ENCODE data around the gene SRGAP2B.
"Not testable (repeated sequence)": the region's sequence is repeated elsewhere in the genome, so short reads cannot be mapped to it uniquely, and the experiment has no call there.

Gene SRGAP2B

DNA sequence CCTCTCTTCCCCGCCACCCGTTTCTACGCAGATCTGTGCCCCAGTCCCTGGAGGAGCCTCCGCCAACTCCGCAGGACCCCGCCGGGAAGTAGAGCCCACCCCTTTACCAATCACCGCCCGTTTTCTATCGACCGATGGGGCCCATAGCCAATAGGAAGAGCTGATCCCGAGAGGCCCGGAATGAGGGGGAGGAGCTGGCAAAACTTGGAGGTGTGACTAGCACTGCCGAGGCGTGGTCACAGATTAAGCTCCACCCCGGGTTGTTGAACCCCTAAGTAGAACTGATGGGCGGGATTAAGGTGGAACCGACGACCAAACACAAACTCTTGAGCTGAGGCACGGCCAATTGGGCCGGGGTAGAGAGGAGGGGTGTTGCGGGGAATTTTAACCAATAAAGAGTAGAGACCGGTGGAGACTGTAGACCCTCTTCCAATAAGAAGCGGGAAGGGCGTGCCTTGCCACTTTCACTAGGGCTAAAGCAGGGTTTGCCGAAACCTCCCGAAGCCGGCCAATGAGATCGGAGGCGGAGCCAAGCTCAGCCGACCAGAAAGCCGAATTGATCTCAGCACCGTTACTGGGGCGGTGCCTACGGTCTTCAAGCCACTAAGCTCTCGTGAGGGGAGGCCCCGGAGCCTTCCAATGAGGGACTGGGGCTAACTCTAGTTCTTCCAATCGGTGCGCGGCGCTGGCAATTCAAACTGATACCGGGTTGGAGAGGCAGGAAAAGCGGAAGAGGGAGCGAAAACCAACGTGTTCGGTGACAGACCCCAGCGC, at the start of gene SRGAP2B, which contains the start of gene FAM72D:
SRGAP2B (minus strand) TSS at position 45 of the 774 bp plus-strand sequence. CDS start 2,427 bp downstream, outside the sequence.
FAM72D (plus strand) TSS at position 691 of the 774 bp plus-strand sequence. CDS start 874 bp downstream, outside the sequence.
- not testable (repeated sequence) for H3K27ac Mint-ChIP-seq; H3K27me3 Mint-ChIP-seq; H3K9me3 Mint-ChIP-seq (ENCODE audit: low read depth); H3K4me1 Mint-ChIP-seq (ENCODE audit: low read depth); H3K36me3 Mint-ChIP-seq; H3K4me3 Mint-ChIP-seq

- not testable (repeated sequence) for H3K27ac Mint-ChIP-seq; H3K4me1 Mint-ChIP-seq (ENCODE audit: low read depth); H3K27me3 Mint-ChIP-seq; H3K9me3 Mint-ChIP-seq (ENCODE audit: low read depth); H3K36me3 Mint-ChIP-seq; H3K4me3 Mint-ChIP-seq
Observed at GRCh38 chr1:145144264-145144913, 49.3 kb upstream of the SRGAP2B start.

DNA sequence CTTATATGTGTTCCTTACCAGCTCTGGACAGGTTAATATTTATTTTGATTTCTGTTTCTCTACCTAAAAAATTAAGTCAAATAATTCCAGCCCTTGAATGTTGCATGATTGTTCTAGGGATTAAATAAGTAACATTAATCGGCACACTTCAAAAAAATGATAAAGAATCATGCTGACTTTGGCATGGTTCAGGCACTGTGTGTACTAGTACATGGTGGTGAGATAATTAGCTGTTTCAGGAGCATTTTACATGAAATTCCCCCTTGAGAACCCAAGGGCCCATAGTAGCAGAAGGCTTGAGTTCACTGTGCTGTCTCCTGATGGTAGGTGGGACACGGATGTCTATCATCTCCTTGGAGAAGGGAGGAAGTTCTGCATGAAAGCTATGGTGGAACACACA, 45.4 kb upstream of the SRGAP2B start:
- not testable (repeated sequence) for H3K36me3 Mint-ChIP-seq; H3K9me3 Mint-ChIP-seq (ENCODE audit: low read depth); H3K4me1 Mint-ChIP-seq (ENCODE audit: low read depth); H3K27ac Mint-ChIP-seq; H3K27me3 Mint-ChIP-seq; H3K4me3 Mint-ChIP-seq

- not testable (repeated sequence) for H3K4me1 Mint-ChIP-seq (ENCODE audit: low read depth); H3K4me3 Mint-ChIP-seq; H3K9me3 Mint-ChIP-seq (ENCODE audit: low read depth); H3K36me3 Mint-ChIP-seq; H3K27me3 Mint-ChIP-seq; H3K27ac Mint-ChIP-seq
Observed at GRCh38 chr1:145134476-145134875, 39.3 kb upstream of the SRGAP2B start.

DNA sequence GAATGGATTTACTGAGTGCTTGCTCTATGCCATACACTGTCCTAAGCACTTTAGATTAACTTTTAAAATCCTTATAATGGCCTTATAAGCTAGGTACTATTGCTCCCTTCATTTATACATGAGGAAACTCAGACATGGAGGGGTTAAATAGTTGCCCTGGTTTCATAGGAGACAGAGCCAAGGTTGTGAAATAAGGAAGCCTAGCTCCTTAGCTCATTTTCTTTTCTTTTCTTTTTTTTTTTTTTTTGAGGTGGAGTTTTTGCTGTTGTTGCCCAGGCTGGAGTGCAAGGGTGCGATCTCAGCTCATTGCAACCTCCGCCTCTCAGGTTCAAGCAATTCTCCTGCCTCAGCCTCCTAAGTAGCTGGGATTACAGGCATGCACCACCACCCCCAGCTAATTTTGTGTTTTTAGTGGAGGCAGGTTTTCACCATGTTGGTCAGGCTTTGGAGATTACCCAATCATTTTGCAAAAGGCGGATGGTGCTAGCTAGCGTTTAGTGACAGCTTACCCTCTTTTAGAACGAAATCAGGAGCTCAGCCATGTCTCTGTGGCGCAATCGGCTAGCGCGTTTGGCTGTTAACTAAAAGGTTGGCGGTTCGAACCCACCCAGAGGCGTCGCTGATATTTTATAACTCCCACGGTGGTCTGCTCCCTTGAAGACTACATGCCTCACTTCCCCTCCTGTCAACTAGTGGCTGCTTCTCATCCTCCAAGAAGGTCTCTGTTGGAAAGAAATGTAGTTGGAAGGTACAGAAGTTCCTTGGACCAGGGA, 33.8 kb upstream of the SRGAP2B start:
- H3K27ac Mint-ChIP-seq; H3K27me3 Mint-ChIP-seq; H3K36me3 Mint-ChIP-seq; H3K4me3 Mint-ChIP-seq; H3K4me1 Mint-ChIP-seq (ENCODE audit: low read depth); H3K9me3 Mint-ChIP-seq (ENCODE audit: low read depth): not testable (repeated sequence)

- H3K4me3 Mint-ChIP-seq; H3K4me1 Mint-ChIP-seq (ENCODE audit: low read depth); H3K36me3 Mint-ChIP-seq; H3K27ac Mint-ChIP-seq; H3K27me3 Mint-ChIP-seq; H3K9me3 Mint-ChIP-seq (ENCODE audit: low read depth): not testable (repeated sequence)
Observed at GRCh38 chr1:145127144-145127543, 32.0 kb upstream of the SRGAP2B start.

DNA sequence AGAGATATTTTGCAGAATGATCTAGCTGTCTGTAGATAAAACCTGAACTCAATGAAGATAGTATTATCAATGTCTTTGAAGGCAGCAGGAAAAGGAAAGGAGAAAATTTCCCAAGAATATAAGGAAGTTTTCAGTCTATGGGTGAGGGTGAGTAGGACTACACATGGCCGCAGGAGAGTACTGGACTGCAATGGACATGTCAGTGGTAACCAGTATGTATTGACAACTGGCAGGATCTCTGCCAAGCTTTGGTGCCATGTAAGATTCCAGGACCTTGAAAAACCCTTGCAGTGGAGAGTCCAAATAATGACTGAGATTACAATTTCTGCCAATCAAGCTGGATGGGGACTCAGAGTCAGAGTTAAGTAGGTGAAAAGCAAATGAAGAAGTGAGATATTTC, 30.0 kb upstream of the SRGAP2B start:
- H3K9me3 Mint-ChIP-seq (ENCODE audit: low read depth); H3K4me1 Mint-ChIP-seq (ENCODE audit: low read depth); H3K27me3 Mint-ChIP-seq; H3K4me3 Mint-ChIP-seq; H3K27ac Mint-ChIP-seq; H3K36me3 Mint-ChIP-seq: not testable (repeated sequence)

- H3K9me3 Mint-ChIP-seq (ENCODE audit: low read depth); H3K27ac Mint-ChIP-seq; H3K27me3 Mint-ChIP-seq: not testable (repeated sequence)
Observed at GRCh38 chr1:145123992-145124641, 29.0 kb upstream of the SRGAP2B start.

DNA sequence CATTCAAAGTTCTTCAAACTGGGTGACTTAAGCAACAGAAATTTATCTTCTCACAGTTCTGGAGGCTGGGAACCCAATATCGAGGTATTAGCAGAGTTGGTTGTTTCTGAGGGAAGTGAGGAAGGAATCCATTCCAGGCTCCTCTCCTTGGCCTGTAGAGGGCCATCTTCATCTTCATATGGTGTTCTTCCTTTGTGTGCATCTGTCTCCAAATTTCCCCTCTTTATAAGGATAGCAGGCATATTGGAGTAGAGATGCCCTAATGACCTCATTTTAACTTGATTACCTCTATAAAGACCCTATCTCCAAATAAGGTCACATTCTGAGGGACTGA, 27.9 kb upstream of the SRGAP2B start:
- not testable (repeated sequence) for H3K36me3 Mint-ChIP-seq; H3K9me3 Mint-ChIP-seq (ENCODE audit: low read depth); H3K4me3 Mint-ChIP-seq; H3K27me3 Mint-ChIP-seq; H3K4me1 Mint-ChIP-seq (ENCODE audit: low read depth); H3K27ac Mint-ChIP-seq

More at GRCh38 chr1:145123992-145124641, 29.0 kb upstream of the SRGAP2B start:
- not testable (repeated sequence) for H3K4me3 Mint-ChIP-seq; H3K4me1 Mint-ChIP-seq (ENCODE audit: low read depth); H3K36me3 Mint-ChIP-seq

GRCh38 chr1:145122344-145123061, 27.4 kb upstream of the SRGAP2B start:
- H3K4me1 Mint-ChIP-seq (ENCODE audit: low read depth); H3K27ac Mint-ChIP-seq; H3K9me3 Mint-ChIP-seq (ENCODE audit: low read depth); H3K4me3 Mint-ChIP-seq; H3K36me3 Mint-ChIP-seq; H3K27me3 Mint-ChIP-seq: not testable (repeated sequence)

- not testable (repeated sequence) for H3K27me3 Mint-ChIP-seq; H3K27ac Mint-ChIP-seq; H3K4me1 Mint-ChIP-seq (ENCODE audit: low read depth); H3K9me3 Mint-ChIP-seq (ENCODE audit: low read depth); H3K36me3 Mint-ChIP-seq; H3K4me3 Mint-ChIP-seq
Observed at GRCh38 chr1:145119842-145120241, 24.7 kb upstream of the SRGAP2B start.

GRCh38 chr1:145115587-145116493, 20.7 kb upstream of the SRGAP2B start:
- H3K4me1 Mint-ChIP-seq (ENCODE audit: low read depth); H3K9me3 Mint-ChIP-seq (ENCODE audit: low read depth); H3K27me3 Mint-ChIP-seq; H3K27ac Mint-ChIP-seq; H3K36me3 Mint-ChIP-seq; H3K4me3 Mint-ChIP-seq: not testable (repeated sequence)

GRCh38 chr1:145114560-145115057, 19.5 kb upstream of the SRGAP2B start:
- H3K27me3 Mint-ChIP-seq; H3K36me3 Mint-ChIP-seq; H3K9me3 Mint-ChIP-seq (ENCODE audit: low read depth); H3K4me3 Mint-ChIP-seq; H3K4me1 Mint-ChIP-seq (ENCODE audit: low read depth); H3K27ac Mint-ChIP-seq: not testable (repeated sequence)

GRCh38 chr1:145112703-145113102, 17.6 kb upstream of the SRGAP2B start:
- not testable (repeated sequence) for H3K4me3 Mint-ChIP-seq; H3K27me3 Mint-ChIP-seq; H3K36me3 Mint-ChIP-seq; H3K27ac Mint-ChIP-seq; H3K4me1 Mint-ChIP-seq (ENCODE audit: low read depth); H3K9me3 Mint-ChIP-seq (ENCODE audit: low read depth)
